Germinal center (tissue), 1 donor: ENCODE data around the gene DHCR7.

Source experiments
- DNase-seq: peaks from one replicate; pipeline ENCODE4 v3.0.0; 2012; ENCODE audit warnings: mixed read lengths, low spot score

The DHCR7 gene

GRCh38 chr11:71410363-71410966, 37.7 kb downstream of the DHCR7 start:
- no peak for DNase-seq

GRCh38 chr11:71408826-71409225, 39.4 kb downstream of the DHCR7 start:
- DNase-seq, result no peak

GRCh38 chr11:71407356-71407755, 40.8 kb downstream of the DHCR7 start:
- DNase-seq, result no peak

GRCh38 chr11:71406681-71407080, 41.5 kb downstream of the DHCR7 start:
- DNase-seq, result no peak

- DNase-seq, result no peak
Observed at GRCh38 chr11:71404209-71404608, 44.0 kb downstream of the DHCR7 start.

GRCh38 chr11:71402878-71403277, 45.3 kb downstream of the DHCR7 start:
- DNase-seq, result no peak

- DNase-seq, result no peak
Observed at GRCh38 chr11:71400216-71400615, 48.0 kb downstream of the DHCR7 start.

- no peak for DNase-seq
Observed at GRCh38 chr11:71399341-71399740, 48.9 kb downstream of the DHCR7 start.

- DNase-seq, result no peak
Observed at GRCh38 chr11:71397961-71398360, 50.2 kb downstream of the DHCR7 start.

GRCh38 chr11:71397331-71397860, 50.8 kb downstream of the DHCR7 start:
- DNase-seq, result no peak

- no peak for DNase-seq
Observed at GRCh38 chr11:71396548-71397123, 51.6 kb downstream of the DHCR7 start.

GRCh38 chr11:71395774-71396173, 52.4 kb downstream of the DHCR7 start:
- no peak for DNase-seq

GRCh38 chr11:71395263-71395560, 53.0 kb downstream of the DHCR7 start:
- DNase-seq, result no peak

GRCh38 chr11:71393283-71393682, 54.9 kb downstream of the DHCR7 start:
- no peak for DNase-seq

- DNase-seq, result no peak
Observed at GRCh38 chr11:71391796-71392195, 56.4 kb downstream of the DHCR7 start.

- no peak for DNase-seq
Observed at GRCh38 chr11:71391352-71391751, 56.8 kb downstream of the DHCR7 start.

- DNase-seq, result no peak
Observed at GRCh38 chr11:71388637-71389235, 59.5 kb downstream of the DHCR7 start.

- DNase-seq, result no peak
Observed at GRCh38 chr11:71387784-71388636, 60.2 kb downstream of the DHCR7 start.

- DNase-seq, result no peak
Observed at GRCh38 chr11:71387200-71387599, 61.0 kb downstream of the DHCR7 start.

- no peak for DNase-seq
Observed at GRCh38 chr11:71386202-71386601, 62.0 kb downstream of the DHCR7 start.

GRCh38 chr11:71385091-71385490, 63.1 kb downstream of the DHCR7 start:
- DNase-seq, result no peak

GRCh38 chr11:71384561-71384960, 63.6 kb downstream of the DHCR7 start:
- DNase-seq, result no peak
